HG03025 (cell line): ENCODE results near the gene NAGS.
"Not testable (repeated sequence)": the region's sequence is repeated elsewhere in the genome, so short reads cannot be mapped to it uniquely, and the experiment has no call there.

Experiments used
- ATAC-seq: cut with Tn5 transposase; IDR thresholded peaks from one replicate; pipeline ENCODE4 v1.9.1; 2021; ENCODE audit warnings: mild to moderate bottlenecking, moderate library complexity; ENCODE audit not compliant: unreplicated experiment, low FRiP score

NAGS gene, protein sequence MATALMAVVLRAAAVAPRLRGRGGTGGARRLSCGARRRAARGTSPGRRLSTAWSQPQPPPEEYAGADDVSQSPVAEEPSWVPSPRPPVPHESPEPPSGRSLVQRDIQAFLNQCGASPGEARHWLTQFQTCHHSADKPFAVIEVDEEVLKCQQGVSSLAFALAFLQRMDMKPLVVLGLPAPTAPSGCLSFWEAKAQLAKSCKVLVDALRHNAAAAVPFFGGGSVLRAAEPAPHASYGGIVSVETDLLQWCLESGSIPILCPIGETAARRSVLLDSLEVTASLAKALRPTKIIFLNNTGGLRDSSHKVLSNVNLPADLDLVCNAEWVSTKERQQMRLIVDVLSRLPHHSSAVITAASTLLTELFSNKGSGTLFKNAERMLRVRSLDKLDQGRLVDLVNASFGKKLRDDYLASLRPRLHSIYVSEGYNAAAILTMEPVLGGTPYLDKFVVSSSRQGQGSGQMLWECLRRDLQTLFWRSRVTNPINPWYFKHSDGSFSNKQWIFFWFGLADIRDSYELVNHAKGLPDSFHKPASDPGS

GRCh38 chr17:44004077-44004760 is at the start of gene NAGS:
NAGS (plus strand) TSS chr17:44004622; CDS start chr17:44004664, 42 bp downstream.
- ATAC-seq, result no peak

DNA sequence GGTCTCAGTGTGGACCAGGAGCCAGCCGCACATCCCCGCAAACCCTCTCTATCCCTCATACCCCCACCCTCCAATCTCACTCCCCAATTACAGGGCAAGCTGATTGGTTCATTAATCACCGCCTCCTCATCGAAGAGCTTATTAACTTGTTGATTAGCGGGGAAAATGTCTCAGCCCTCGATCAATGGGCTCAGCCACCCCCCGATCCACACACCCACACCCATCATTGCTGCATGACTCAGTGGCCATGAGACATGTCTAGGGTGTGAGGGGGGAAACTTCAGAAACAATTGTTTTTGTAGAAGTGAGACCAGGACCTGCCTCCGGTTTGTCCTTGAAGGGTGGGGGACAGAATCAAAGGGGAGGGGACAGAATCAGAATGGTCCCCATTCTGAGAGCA is 48.2 kb upstream of the NAGS start:
- no peak for ATAC-seq

DNA sequence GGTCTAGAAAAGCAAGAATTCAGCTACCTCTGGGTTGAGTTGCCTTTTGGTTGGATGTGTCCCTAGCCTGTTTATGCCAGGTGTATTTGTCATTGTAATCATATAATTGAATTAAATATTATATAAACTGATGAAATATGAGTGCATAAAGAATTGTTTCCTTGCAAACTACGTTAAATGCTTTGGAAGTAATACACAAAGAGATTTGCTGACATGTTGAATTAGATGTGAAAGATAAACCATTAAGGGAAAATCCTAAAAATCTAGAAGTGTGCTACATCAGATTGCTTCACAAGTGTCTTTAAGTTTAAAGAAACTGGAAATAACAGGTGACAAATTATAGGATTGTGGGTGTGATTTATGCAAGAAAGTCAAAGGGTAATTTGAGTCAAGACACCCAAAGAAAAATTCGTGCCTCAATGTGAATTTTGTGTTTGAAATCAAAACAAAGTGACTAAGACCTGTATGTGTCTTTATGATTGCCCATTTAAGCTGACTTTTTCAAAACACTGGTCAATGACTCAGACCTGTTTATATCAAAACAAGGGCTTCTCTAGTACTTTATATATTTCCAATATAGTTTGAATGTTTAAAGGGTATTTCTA is 45.6 kb upstream of the NAGS start:
- no peak for ATAC-seq

DNA sequence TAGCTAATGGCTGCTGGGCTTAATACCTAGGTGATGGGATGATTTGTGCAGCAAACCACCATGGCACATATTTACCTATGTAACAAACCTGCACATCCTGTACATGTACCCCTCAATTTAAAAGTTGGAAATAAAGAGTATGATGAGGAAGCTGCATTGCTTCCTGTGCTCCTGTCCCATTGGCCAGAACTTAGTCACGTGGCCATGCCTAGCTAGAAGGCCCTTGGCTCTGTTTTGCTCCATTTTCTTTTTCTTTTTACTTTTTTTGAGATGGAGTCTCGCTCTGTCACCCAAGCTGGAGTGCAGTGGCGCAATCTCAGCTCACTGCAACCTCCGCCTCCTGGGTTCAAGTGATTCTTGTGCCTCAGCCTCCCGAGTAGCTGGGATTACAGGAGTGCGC is 43.1 kb upstream of the NAGS start:
- not testable (repeated sequence) for ATAC-seq

DNA sequence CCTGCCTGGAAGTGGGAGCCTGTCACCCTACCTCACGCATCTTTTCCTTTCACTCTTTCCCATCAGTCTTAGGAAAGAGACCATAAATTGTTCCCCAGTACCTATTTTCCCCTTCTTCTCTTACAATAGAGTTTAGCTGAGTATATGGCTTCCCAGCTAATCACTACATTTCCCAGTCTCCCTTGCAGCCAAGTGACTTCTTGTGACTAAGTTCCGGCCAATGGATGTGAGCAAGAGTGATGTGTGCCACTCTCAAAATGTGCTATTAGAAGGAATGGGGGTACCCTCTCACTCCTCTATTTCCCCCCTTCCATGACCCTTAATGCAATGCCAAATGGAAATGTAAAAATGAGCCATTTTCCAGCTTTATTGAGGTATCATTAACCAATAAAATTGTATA is 42.5 kb upstream of the NAGS start:
- no peak for ATAC-seq

- ATAC-seq, result no peak
These were observed 41.9 kb upstream of the NAGS start for GRCh38 chr17:43962479-43962878.

DNA sequence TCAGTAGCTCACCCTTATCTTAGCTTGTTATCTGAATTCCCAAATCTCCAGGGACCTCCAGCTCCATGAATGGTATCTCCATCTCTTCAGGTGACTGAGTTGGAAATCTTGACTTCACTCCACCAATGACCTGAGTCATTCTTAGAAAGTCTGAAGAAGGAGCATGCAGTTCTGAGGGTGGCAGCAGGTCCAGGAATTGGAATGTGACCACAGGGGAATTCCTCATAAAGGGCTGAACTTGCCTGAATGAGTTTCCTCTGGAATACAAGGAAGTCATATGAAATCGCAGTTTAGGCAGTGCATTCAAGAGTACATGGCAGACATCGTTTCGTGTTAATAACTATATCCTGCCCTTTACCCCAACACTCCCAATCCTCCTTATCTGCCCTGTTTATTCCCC is 38.1 kb upstream of the NAGS start:
- ATAC-seq, result no peak

- no peak for ATAC-seq
These were observed 37.1 kb upstream of the NAGS start for GRCh38 chr17:43967251-43967875.

DNA sequence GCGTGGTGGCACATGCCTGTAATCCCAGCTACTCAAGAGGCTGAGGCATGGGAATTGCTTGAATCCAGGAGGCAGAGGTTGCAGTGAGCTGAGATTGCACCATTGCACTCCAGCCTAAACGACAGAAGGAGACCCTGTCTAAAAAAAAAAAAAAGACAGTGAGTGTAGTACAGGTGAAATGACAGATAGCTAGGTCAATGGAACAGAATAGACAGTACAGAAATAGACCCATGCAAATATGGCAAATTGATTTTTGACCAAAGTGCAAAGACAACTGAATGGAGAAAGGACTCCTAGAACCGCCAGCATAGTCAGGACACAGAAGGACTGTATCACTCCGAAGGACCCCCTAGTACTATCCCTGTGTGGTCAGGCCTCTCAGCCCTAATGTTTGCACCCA is 34.1 kb upstream of the NAGS start:
- no peak for ATAC-seq

DNA sequence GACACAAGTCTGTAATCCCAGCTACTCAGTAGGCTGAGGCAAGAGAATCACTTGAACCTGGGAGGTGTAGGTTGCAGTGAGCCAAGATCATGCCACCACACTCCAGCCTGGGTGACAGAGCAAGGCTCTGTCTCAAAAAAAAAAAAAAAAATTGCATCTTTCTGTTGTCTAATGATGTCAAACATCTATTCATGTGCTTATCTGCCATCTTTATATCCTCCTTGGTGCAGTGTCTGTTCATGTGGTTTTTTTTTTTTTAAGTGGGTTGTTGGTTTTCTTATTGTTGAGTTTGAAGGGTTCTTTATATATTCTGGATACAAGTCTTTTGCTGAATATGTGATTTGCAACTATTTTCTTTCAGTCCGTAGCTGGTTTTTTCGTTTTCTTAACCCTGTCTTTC is 33.0 kb upstream of the NAGS start:
- not testable (repeated sequence) for ATAC-seq

- ATAC-seq, result not testable (repeated sequence)
These were observed 31.8 kb upstream of the NAGS start for GRCh38 chr17:43972444-43973212.

DNA sequence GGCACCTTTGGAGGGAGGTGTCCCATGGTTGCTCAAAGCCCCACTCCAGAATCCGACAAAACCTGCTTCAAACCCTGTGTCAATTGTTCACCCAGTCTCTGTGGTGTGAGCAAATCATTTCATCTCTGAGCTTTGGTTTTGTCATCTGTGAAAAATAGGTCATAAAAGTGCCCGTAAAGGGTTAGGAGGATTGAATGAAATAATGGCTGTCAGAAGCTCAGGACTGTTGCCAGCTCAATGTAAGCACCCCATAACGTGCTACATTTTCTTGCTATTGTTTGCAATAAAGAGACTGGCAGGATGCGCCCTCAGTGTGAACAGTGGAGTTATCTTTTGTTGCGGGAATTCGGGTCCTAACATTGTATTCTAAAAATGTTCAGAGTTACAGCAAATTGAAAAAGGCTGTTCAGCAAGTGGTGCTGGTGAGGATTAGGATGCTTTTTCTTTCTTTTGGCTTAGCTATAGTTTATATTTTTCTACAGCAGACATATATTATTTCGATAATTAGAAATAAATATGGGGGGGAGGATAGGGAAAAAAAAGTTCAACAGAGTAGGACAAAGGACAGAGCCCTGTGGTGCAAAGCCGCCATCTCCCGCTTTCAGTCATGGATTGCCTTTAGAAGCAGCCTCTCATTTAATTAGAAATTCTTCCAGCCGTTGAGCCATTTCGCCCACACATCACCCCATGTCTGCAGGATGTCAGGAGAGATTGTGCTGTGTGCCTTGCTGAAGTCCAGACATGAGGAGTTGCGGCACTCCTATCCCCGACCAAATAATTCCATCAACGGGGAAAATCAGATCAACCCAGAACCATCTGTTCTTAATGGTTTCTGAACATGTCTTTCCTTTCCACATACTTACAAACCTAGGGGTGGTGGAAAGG is 29.8 kb upstream of the NAGS start:
- no peak for ATAC-seq

DNA sequence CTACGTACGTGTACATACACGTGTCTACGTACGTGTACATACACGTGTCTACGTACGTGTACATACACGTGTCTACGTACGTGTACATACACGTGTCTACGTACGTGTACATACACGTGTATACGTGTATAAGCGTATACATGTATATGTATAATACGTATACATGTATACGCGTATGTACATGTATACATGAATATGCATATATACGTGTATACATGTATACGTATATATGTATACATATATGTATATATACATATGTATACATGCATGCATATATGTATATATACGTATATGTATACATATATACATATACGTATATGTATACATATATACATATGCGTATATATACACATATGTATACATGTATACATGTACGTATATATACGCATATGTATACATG is 28.5 kb upstream of the NAGS start:
- no peak for ATAC-seq

DNA sequence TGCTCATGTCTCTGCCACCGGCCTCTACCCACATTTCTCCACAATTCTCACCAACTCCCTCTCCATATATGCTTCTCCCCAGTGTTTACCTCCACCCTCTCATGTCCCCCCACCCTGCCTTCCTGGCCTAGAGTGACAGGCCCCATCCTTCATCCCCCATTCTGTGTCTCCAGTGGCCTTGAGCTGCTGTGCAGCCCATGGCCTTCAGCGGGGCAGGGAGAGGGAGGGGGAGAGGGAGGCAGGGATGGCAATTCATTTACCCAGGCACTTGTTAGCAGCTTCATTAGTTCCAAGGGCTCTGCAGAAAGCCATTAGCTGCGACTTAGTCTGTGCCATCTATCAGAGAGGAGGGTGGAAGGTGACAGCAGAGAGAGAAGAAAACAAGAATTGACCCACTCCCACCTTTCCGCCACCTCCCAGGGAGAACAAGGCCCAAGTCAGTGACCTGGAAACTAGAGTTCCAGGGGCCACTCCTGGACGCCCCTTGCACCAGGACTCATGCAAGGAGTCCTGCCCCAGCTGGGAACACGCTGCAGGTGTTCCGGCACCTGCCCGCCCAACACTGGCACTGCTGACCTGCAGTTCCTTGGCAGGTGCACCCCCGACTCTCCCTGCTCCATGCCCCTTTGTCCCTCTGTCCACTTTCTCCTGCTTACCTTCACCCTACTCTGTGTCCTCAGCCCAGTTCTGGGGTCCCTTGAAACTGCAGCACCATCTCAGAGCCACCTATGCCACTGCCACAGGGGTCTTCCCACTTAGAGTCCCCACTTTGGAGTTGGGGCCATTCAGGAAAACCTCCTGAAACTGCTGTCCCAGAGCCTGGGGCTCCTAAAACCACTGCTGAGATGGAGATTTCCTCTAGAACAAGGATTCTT is 27.2 kb upstream of the NAGS start:
- ATAC-seq, result no peak

DNA sequence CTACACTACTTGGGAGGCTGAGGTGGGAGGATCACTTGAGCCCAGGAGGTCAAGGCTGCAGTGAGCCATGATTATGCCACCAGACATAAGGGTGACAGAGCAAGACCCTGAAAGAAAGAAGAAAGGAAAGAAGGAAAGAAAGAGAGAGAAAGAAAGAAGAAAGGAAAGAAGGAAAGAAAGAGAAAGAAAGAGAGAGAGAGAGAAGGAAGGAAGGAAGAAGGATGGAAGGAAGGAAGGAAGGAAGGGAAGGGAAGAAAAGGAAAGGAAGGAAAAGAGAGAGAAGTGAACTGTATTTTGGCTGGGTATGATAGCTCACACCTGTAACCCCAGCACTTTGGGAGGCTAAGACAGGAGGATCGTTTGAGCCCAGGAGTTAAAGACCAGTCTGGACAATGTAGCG is 26.3 kb upstream of the NAGS start:
- ATAC-seq, result no peak

GRCh38 chr17:43979011-43979410 is 25.4 kb upstream of the NAGS start:
- no peak for ATAC-seq

DNA sequence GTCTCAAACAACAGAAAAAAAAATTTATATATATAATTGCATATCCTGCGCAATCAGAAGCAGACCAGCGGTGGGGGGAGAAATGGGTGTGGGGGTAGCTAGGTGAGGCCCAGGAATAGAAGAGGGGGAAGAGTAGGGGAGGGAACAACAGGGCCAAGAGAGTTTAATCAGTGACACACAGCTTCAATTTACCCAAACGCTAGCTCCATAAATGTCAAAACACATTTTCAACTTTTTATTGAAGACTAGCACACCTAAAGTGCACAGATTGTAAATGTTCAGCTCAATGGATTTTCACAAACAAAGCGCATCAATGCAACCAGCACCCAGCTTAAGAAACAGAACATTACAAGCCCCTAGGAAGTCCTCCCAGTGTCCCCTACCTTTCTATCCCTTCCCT is 24.8 kb upstream of the NAGS start:
- no peak for ATAC-seq

DNA sequence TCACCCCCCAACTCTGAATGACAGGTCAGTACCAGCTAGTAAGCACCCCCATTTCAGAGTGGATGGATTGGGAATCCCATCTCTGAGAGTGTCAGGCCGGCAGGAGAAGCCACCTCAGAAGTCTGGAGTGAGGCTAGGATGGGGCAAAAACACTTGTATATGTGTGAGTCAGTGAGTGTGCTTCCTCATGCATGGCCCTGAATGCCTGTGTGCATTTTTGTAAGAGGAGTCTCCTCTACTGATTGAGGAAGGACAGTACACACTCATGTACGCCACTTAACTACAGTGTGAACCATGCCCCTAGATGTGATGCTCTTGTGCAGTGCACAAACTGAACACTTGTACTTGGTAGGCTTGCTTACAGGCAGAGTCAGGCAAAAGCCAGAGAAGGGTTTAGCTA is 22.3 kb upstream of the NAGS start:
- no peak for ATAC-seq
